PC-3 (cell line): ENCODE data around the gene LAMB2.

Source experiments
- EZH2 ChIP-seq: fragments of 300-600 bp; sonication (generic); IDR thresholded peaks from one replicate; pipeline ENCODE4 v1.6.1; 2017; ENCODE audit warnings: antibody characterized with exemption, mild to moderate bottlenecking, low read length; ENCODE audit not compliant: unreplicated experiment
- EZH2phosphoT487 ChIP-seq: fragments of 300-600 bp; sonication (generic); IDR thresholded peaks from 2 replicates; pipeline ENCODE4 v1.6.1; 2018; ENCODE audit warnings: mild to moderate bottlenecking, antibody characterized with exemption, low read length, borderline replicate concordance
- TF ChIP-seq, protein P1 (sequence below): fragments of 300-600 bp; sonication (generic); conservative IDR thresholded peaks from 2 replicates; pipeline ENCODE4 v1.5.1; 2017; ENCODE audit warnings: antibody characterized with exemption, low read depth, mild to moderate bottlenecking, low read length

- TF ChIP-seq, protein P1, sequence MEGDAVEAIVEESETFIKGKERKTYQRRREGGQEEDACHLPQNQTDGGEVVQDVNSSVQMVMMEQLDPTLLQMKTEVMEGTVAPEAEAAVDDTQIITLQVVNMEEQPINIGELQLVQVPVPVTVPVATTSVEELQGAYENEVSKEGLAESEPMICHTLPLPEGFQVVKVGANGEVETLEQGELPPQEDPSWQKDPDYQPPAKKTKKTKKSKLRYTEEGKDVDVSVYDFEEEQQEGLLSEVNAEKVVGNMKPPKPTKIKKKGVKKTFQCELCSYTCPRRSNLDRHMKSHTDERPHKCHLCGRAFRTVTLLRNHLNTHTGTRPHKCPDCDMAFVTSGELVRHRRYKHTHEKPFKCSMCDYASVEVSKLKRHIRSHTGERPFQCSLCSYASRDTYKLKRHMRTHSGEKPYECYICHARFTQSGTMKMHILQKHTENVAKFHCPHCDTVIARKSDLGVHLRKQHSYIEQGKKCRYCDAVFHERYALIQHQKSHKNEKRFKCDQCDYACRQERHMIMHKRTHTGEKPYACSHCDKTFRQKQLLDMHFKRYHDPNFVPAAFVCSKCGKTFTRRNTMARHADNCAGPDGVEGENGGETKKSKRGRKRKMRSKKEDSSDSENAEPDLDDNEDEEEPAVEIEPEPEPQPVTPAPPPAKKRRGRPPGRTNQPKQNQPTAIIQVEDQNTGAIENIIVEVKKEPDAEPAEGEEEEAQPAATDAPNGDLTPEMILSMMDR: no peak
- no peak for TF ChIP-seq EZH2
- no peak for TF ChIP-seq EZH2phosphoT487
Observed at GRCh38 chr3:49119036-49119435, 13.8 kb downstream of the LAMB2 start.
